ENCODE measurements around the gene PTPRR. TPM values are rescaled to one million over a fixed set of nuclear protein-coding genes. Genes with fewer than 3 reads are reported as not detected.

Gene PTPRR, protein sequence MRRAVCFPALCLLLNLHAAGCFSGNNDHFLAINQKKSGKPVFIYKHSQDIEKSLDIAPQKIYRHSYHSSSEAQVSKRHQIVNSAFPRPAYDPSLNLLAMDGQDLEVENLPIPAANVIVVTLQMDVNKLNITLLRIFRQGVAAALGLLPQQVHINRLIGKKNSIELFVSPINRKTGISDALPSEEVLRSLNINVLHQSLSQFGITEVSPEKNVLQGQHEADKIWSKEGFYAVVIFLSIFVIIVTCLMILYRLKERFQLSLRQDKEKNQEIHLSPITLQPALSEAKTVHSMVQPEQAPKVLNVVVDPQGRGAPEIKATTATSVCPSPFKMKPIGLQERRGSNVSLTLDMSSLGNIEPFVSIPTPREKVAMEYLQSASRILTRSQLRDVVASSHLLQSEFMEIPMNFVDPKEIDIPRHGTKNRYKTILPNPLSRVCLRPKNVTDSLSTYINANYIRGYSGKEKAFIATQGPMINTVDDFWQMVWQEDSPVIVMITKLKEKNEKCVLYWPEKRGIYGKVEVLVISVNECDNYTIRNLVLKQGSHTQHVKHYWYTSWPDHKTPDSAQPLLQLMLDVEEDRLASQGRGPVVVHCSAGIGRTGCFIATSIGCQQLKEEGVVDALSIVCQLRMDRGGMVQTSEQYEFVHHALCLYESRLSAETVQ
- polyA plus RNA-seq (2013, experiment 1 of 2), result 0.07 TPM
- polyA plus RNA-seq (2013, experiment 2 of 2), result 0.08 TPM

DNA sequence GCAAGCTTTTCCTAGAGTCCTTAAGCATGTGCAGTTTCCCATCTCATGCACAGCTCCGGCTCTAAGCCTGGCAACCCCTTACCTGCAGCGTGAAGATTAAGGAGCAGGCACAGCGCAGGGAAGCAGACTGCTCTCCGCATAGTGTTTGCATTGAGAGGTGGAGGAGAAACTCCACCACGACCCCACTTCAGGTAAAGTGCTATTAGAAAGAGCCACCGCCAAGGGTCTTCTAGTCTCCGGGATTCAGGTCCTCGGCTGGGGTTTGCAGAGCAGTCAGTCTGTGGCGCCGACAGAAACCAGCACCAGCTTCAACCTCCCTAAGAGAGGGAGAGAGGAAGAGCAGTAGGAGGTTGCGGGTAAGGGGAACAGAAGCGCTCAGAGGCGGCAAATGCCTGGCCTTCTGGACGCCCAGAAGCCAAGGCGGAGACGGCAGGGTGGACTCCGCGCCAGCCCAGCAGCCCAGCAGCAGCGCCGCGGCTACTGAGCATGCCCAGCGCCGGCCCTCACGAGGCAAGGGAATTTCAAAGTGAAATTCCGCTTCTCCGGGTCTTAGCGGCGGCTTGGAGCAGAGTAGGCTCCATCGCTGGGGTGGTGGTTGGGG, at the start of gene PTPRR:
Gene PTPRR (minus strand): TSS at position 488 of the 601 bp plus-strand sequence. CDS start 348 bp downstream, at position 140.
- no peak within 1 kb of the TSS for H3K23ac ChIP-seq (ENCODE audit: low read length)
- H3K36me3 ChIP-seq (ENCODE audit: control insufficient read depth, insufficient read depth, low read length), result no peaks in the 10 kb centered on the region
- H3K18ac ChIP-seq (ENCODE audit: low read length), result no peak within 1 kb of the TSS
- no peak within 1 kb of the TSS for H2AK5ac ChIP-seq (ENCODE audit: low read length)
- peak within 1 kb of the TSS; percentile 64 for H3K4me2 ChIP-seq (ENCODE audit: low read length)
- H3K4me3 ChIP-seq (ENCODE audit: low read length), result no peak within 1 kb of the TSS
- no peak within 1 kb of the TSS for H4K5ac ChIP-seq (ENCODE audit: low read length)
- no peaks in the 10 kb centered on the region for H3K79me2 ChIP-seq (ENCODE audit: control insufficient read depth, insufficient read depth, low read length)
- H2BK120ac ChIP-seq (ENCODE audit: low read depth, low read length), result no peak within 1 kb of the TSS
- no peak within 1 kb of the TSS for H3K9ac ChIP-seq (ENCODE audit: low read length)
- no peak within 1 kb of the TSS for H3K4ac ChIP-seq (ENCODE audit: low read depth, low read length)
- H3K4me1 ChIP-seq (ENCODE audit: control insufficient read depth, low read depth, low read length), result no peaks in the 10 kb centered on the region
- no peak within 1 kb of the TSS for H4K8ac ChIP-seq (ENCODE audit: low read depth, low read length)
- no peaks in the 10 kb centered on the region for H3K27me3 ChIP-seq (ENCODE audit: insufficient read depth, low read length, poor library complexity)
- no peak within 1 kb of the TSS for H3K27ac ChIP-seq (ENCODE audit: low read depth, low read length)
- H2BK5ac ChIP-seq (ENCODE audit: low read length), result no peak within 1 kb of the TSS
- H3K79me1 ChIP-seq (ENCODE audit: low read length), result no peaks in the 10 kb centered on the region
- DNase-seq, result peak; percentile 65
- H2BK15ac ChIP-seq (replicated peaks; ENCODE audit: low read depth), result no peak within 1 kb of the TSS
- H3K56ac ChIP-seq (ENCODE audit: low read length), result peak within 1 kb of the TSS; percentile 28
- WGBS (ENCODE audit: extremely low coverage, insufficient coverage, low lambda C conversion rate), result no CpG with 5 or more reads among the region's 29 CpGs

DNA sequence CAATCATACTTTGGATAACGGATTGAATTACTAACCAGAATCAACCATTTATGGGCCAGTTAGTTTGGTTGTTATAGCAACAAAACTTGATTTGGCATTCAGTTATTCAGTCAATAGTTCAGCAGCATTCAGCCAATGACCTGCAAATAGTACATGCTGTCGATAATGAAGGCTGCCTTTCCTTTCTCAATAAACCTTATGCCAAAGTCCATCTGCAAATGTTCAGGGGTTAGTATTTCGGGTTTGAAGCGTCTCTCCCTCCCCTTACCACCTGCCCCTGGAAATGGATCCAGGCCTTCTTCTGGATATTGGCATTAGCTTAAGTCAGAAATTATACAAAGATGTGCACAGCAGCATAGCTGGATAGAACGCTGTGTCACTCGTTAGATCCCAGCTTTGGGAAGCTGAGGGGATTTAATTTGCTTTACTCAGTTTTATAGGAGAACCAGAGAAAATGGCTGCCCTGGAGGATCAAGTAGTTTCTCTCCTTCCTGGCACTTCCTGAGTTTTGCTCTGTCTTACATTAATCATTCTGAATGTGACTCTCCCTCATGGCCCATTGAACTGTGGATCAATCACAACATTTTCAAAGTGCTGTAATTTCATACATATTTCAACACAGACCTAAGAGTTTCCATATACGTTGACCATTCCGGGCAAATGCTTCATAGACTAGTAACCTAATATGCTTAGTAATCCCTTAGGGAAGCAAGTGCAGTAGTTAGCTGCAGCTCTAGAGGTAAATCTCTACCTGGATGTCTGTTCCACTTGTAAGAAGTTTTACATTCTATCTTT, 46.7 kb upstream of the PTPRR start:
- H3K18ac ChIP-seq (ENCODE audit: low read length), result no peak overlapping the region
- no peaks in the 10 kb centered on the region for H3K79me2 ChIP-seq (ENCODE audit: control insufficient read depth, insufficient read depth, low read length)
- H3K27ac ChIP-seq (ENCODE audit: low read depth, low read length), result no peak overlapping the region
- H3K4me1 ChIP-seq (ENCODE audit: control insufficient read depth, low read depth, low read length), result no peaks in the 10 kb centered on the region
- no peak for DNase-seq
- H3K4me2 ChIP-seq (ENCODE audit: low read length), result no peak overlapping the region
- H2BK5ac ChIP-seq (ENCODE audit: low read length), result no peak overlapping the region
- no peaks in the 10 kb centered on the region for H3K27me3 ChIP-seq (ENCODE audit: insufficient read depth, low read length, poor library complexity)
- no peaks in the 10 kb centered on the region for H3K36me3 ChIP-seq (ENCODE audit: control insufficient read depth, insufficient read depth, low read length)
- H2BK15ac ChIP-seq (replicated peaks; ENCODE audit: low read depth), result no peak overlapping the region
- H3K56ac ChIP-seq (ENCODE audit: low read length), result no peak overlapping the region
- no CpG with 5 or more reads among the region's 8 CpGs for WGBS (ENCODE audit: extremely low coverage, insufficient coverage, low lambda C conversion rate)
- no peak overlapping the region for H3K23ac ChIP-seq (ENCODE audit: low read length)
- H2BK120ac ChIP-seq (ENCODE audit: low read depth, low read length), result no peak overlapping the region
- H2AK5ac ChIP-seq (ENCODE audit: low read length), result no peak overlapping the region
- no peak overlapping the region for H3K9ac ChIP-seq (ENCODE audit: low read length)
- no peaks in the 10 kb centered on the region for H3K79me1 ChIP-seq (ENCODE audit: low read length)
- no peak overlapping the region for H3K4me3 ChIP-seq (ENCODE audit: low read length)
- H4K8ac ChIP-seq (ENCODE audit: low read depth, low read length), result no peak overlapping the region
- no peak overlapping the region for H4K5ac ChIP-seq (ENCODE audit: low read length)
- no peak overlapping the region for H3K4ac ChIP-seq (ENCODE audit: low read depth, low read length)

DNA sequence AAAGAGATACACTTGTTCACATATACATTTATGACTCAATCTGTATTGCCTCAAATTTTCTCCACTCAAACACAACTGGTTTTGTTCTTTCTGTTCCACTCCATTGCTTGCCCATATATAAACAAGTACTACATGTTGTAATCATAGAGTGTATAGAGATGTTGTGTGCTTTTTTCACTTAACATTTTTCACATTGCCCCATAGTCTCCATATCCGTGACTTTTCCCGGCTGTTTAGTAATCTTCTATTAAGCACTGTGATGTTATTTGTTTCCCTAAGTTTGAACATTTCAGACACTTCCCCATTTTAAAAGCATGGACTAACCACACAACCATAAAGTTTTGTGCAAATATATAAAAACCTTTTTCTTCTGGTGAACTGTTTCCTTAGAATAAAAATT, 45.5 kb upstream of the PTPRR start:
- WGBS (ENCODE audit: extremely low coverage, insufficient coverage, low lambda C conversion rate), result no CpG with 5 or more reads among the region's 2 CpGs
- Histone ChIP-seq H3K4ac (ENCODE audit: low read depth, low read length) (no peak overlapping the region), H3K18ac (ENCODE audit: low read length) (no peak overlapping the region), H3K79me2 (ENCODE audit: control insufficient read depth, insufficient read depth, low read length) (no peaks in the 10 kb centered on the region), H4K5ac (ENCODE audit: low read length) (no peak overlapping the region), H3K4me2 (ENCODE audit: low read length) (no peak overlapping the region), H2BK120ac (ENCODE audit: low read depth, low read length) (no peak overlapping the region), H3K56ac (ENCODE audit: low read length) (no peak overlapping the region), H2AK5ac (ENCODE audit: low read length) (no peak overlapping the region), H3K4me3 (ENCODE audit: low read length) (no peak overlapping the region), H2BK15ac (replicated peaks; ENCODE audit: low read depth) (no peak overlapping the region), H3K9ac (ENCODE audit: low read length) (no peak overlapping the region), H3K27me3 (ENCODE audit: insufficient read depth, low read length, poor library complexity) (no peaks in the 10 kb centered on the region), H3K4me1 (ENCODE audit: control insufficient read depth, low read depth, low read length) (no peaks in the 10 kb centered on the region), H3K36me3 (ENCODE audit: control insufficient read depth, insufficient read depth, low read length) (no peaks in the 10 kb centered on the region), H4K8ac (ENCODE audit: low read depth, low read length) (no peak overlapping the region), H3K79me1 (ENCODE audit: low read length) (no peaks in the 10 kb centered on the region), H2BK5ac (ENCODE audit: low read length) (no peak overlapping the region), H3K23ac (ENCODE audit: low read length) (no peak overlapping the region), H3K27ac (ENCODE audit: low read depth, low read length) (no peak overlapping the region)
- no peak for DNase-seq

- WGBS (ENCODE audit: extremely low coverage, insufficient coverage, low lambda C conversion rate), result no CpG with 5 or more reads among the region's 4 CpGs
- no peak overlapping the region for H3K27ac ChIP-seq (ENCODE audit: low read depth, low read length)
These were observed 44.5 kb upstream of the PTPRR start for GRCh38 chr12:70964867-70965510.

GRCh38 chr12:70963081-70963660, 42.6 kb upstream of the PTPRR start:
- no peak overlapping the region for H3K4me3 ChIP-seq (ENCODE audit: low read length)
- no peaks in the 10 kb centered on the region for H3K79me1 ChIP-seq (ENCODE audit: low read length)
- H3K4ac ChIP-seq (ENCODE audit: low read depth, low read length), result no peak overlapping the region
- H3K18ac ChIP-seq (ENCODE audit: low read length), result no peak overlapping the region
- H4K5ac ChIP-seq (ENCODE audit: low read length), result no peak overlapping the region
- no peak overlapping the region for H3K9ac ChIP-seq (ENCODE audit: low read length)
- WGBS (ENCODE audit: extremely low coverage, insufficient coverage, low lambda C conversion rate), result no CpG with 5 or more reads among the region's 3 CpGs
- no peaks in the 10 kb centered on the region for H3K27me3 ChIP-seq (ENCODE audit: insufficient read depth, low read length, poor library complexity)
- H2BK120ac ChIP-seq (ENCODE audit: low read depth, low read length), result no peak overlapping the region
- no peaks in the 10 kb centered on the region for H3K36me3 ChIP-seq (ENCODE audit: control insufficient read depth, insufficient read depth, low read length)
- H3K4me2 ChIP-seq (ENCODE audit: low read length), result no peak overlapping the region
- DNase-seq, result no peak
- no peak overlapping the region for H2BK15ac ChIP-seq (replicated peaks; ENCODE audit: low read depth)
- H3K27ac ChIP-seq (ENCODE audit: low read depth, low read length), result no peak overlapping the region
- H3K4me1 ChIP-seq (ENCODE audit: control insufficient read depth, low read depth, low read length), result no peaks in the 10 kb centered on the region
- H3K56ac ChIP-seq (ENCODE audit: low read length), result no peak overlapping the region
- H4K8ac ChIP-seq (ENCODE audit: low read depth, low read length), result no peak overlapping the region
- no peaks in the 10 kb centered on the region for H3K79me2 ChIP-seq (ENCODE audit: control insufficient read depth, insufficient read depth, low read length)
- no peak overlapping the region for H2BK5ac ChIP-seq (ENCODE audit: low read length)
- no peak overlapping the region for H3K23ac ChIP-seq (ENCODE audit: low read length)
- no peak overlapping the region for H2AK5ac ChIP-seq (ENCODE audit: low read length)

More at GRCh38 chr12:70964867-70965510, 44.5 kb upstream of the PTPRR start:
- H4K8ac ChIP-seq (ENCODE audit: low read depth, low read length), result no peak overlapping the region
- H2AK5ac ChIP-seq (ENCODE audit: low read length), result no peak overlapping the region
- no peak overlapping the region for H3K4me3 ChIP-seq (ENCODE audit: low read length)
- H3K4me2 ChIP-seq (ENCODE audit: low read length), result no peak overlapping the region
- no peaks in the 10 kb centered on the region for H3K4me1 ChIP-seq (ENCODE audit: control insufficient read depth, low read depth, low read length)
- no peaks in the 10 kb centered on the region for H3K79me2 ChIP-seq (ENCODE audit: control insufficient read depth, insufficient read depth, low read length)
- no peak overlapping the region for H2BK15ac ChIP-seq (replicated peaks; ENCODE audit: low read depth)
- H3K4ac ChIP-seq (ENCODE audit: low read depth, low read length), result no peak overlapping the region
- no peak overlapping the region for H3K23ac ChIP-seq (ENCODE audit: low read length)
- H3K56ac ChIP-seq (ENCODE audit: low read length), result no peak overlapping the region
- DNase-seq, result peak; percentile 74
- H4K5ac ChIP-seq (ENCODE audit: low read length), result no peak overlapping the region
- no peaks in the 10 kb centered on the region for H3K36me3 ChIP-seq (ENCODE audit: control insufficient read depth, insufficient read depth, low read length)
- no peaks in the 10 kb centered on the region for H3K79me1 ChIP-seq (ENCODE audit: low read length)
- H3K27me3 ChIP-seq (ENCODE audit: insufficient read depth, low read length, poor library complexity), result no peaks in the 10 kb centered on the region
- no peak overlapping the region for H2BK5ac ChIP-seq (ENCODE audit: low read length)
- H2BK120ac ChIP-seq (ENCODE audit: low read depth, low read length), result no peak overlapping the region
- H3K18ac ChIP-seq (ENCODE audit: low read length), result peak overlapping the region; percentile 39
- H3K9ac ChIP-seq (ENCODE audit: low read length), result no peak overlapping the region

Measured in mesendoderm (in vitro differentiated cells).